Upper lobe of right lung (tissue), 1 donor: ENCODE measurements around the gene MLIP. TPM values are rescaled to one million over a fixed set of nuclear protein-coding genes. Genes with fewer than 3 reads are reported as not detected.

ENCODE experiments used
- ATAC-seq: fragments of 200-7000 bp; cut with Tn5 transposase; one replicate; pipeline ENCODE4 v1.9.1; 2020; ENCODE audit warnings: mild to moderate bottlenecking, moderate library complexity
- DNase-seq: peaks from one replicate; pipeline ENCODE4 v3.0.0-alpha.2; 2020
- H3K27ac ChIP-seq: fragments of 200-600 bp; one replicate; pipeline ENCODE4 v1.8.0; 2022
- H3K27me3 ChIP-seq: fragments of 200-600 bp; one replicate; pipeline ENCODE4 v1.8.0; 2022; ENCODE audit warnings: mild to moderate bottlenecking
- H3K36me3 ChIP-seq: fragments of 200-600 bp; one replicate; pipeline ENCODE4 v1.8.0; 2022
- H3K4me1 ChIP-seq: fragments of 200-600 bp; one replicate; pipeline ENCODE4 v1.8.0; 2022
- H3K4me3 ChIP-seq: fragments of 200-600 bp; one replicate; pipeline ENCODE4 v1.8.0; 2022; ENCODE audit warnings: mild to moderate bottlenecking
- H3K9me3 ChIP-seq: fragments of 200-600 bp; one replicate; pipeline ENCODE4 v1.8.0; 2022
- intact Hi-C: fragments of 100-400 bp; cut with DNase I; formaldehyde crosslinking; loops from one replicate; pipeline ENCODE4 v1.11.0; 2022
- total RNA-seq: library from RNA; stranded (reverse); fragmentation: NEBNext Ultra II Directional; extraction: Animal tissue kit (Norgen Biotek cat#: 25700); gene quantifications from one replicate; pipeline ENCODE4 v1.2.1, GENCODE V29; 2021
- TF ChIP-seq, protein P1 (sequence below): fragments of 200-600 bp; IDR thresholded peaks from one replicate; pipeline ENCODE4 v1.8.0; 2022; ENCODE audit warnings: antibody characterized with exemption
- donor health status: DM: no; HTN: yes; CAD: no; lungs with severe emphysema.

MLIP gene
- total RNA-seq, 1 donor from 2014 or later: 0.20 TPM

DNA sequence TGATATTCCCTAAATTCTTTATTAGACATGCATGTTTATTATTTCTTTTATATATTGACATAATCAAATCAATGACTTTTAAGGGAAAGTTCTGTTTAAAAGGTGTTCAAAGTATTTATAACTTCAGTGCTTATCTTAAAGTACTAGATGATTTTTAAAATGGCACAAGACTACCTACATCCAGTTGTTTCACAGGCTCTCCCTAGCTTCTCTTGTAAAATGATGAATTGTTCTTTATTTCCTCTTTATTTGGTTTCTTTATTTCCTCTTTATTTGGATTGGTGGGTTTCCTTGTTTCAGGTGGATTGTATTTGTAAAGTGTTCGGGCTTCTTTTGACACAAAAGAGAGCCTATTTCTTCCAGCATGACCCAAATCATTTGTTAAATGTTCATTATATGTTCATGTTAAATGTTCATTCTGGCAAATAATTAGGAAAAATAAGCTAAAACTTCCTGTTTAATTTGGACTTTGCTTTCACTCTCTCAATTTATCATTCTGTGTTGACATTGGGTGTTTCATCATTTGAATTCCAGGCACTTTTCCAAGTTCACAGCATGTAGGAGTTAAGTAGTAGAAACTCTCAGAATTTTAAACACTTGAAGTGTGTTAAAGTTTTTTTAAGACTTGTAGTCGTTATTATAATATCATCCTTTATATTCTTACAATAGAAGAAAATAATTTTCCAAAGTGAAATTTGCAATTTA is 24.6 kb downstream of the MLIP start:
- DNase-seq: no peak
- no peaks in the 10 kb centered on the region for H3K36me3 ChIP-seq
- no peaks in the 10 kb centered on the region for H3K27me3 ChIP-seq
- no peak overlapping the region for H3K4me3 ChIP-seq
- TF ChIP-seq, protein P1, sequence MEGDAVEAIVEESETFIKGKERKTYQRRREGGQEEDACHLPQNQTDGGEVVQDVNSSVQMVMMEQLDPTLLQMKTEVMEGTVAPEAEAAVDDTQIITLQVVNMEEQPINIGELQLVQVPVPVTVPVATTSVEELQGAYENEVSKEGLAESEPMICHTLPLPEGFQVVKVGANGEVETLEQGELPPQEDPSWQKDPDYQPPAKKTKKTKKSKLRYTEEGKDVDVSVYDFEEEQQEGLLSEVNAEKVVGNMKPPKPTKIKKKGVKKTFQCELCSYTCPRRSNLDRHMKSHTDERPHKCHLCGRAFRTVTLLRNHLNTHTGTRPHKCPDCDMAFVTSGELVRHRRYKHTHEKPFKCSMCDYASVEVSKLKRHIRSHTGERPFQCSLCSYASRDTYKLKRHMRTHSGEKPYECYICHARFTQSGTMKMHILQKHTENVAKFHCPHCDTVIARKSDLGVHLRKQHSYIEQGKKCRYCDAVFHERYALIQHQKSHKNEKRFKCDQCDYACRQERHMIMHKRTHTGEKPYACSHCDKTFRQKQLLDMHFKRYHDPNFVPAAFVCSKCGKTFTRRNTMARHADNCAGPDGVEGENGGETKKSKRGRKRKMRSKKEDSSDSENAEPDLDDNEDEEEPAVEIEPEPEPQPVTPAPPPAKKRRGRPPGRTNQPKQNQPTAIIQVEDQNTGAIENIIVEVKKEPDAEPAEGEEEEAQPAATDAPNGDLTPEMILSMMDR: no peak
- intact Hi-C loops: no loop called here
- H3K9me3 ChIP-seq: no peaks in the 10 kb centered on the region
- no peak overlapping the region for H3K27ac ChIP-seq
- no peaks in the 10 kb centered on the region for H3K4me1 ChIP-seq
- ATAC-seq: peak; percentile 42

DNA sequence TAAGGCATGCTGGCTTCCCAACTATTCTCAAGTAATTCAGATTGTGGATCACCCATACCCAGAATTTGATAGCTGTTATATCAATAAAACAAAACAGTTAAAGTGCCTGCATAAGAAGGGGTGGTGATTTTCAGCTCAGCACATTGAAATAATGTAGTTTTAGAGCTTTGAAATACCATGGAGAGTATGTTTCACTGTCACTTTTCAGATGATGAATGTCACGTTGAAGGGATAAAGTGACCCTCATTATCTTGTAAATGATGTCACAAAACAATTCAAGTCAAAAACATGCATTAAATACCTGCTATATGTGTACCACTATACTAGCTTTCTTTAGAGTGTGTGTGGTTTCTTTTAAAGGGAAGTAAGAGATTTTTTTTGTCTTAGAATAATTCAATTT is 27.6 kb downstream of the MLIP start:
- ATAC-seq: no peak

DNA sequence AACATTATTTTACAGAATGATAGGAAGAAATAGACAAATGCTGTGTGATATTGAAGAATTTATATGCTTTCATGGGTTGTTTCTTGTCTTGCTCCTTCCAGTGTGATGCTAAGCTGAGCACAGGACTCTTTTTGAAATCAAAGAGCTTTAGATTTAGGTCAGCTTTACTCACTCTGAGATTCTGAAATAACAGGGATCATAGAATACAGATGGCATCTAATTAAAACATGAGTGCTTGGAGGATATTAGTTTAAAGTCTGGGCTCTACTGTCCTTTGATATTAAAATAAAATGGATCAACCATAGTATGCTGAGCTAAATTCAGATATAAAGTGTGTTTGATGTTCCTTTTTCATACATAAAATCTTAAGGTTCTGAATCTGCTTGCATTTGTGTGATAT is 29.6 kb downstream of the MLIP start:
- H3K9me3 ChIP-seq: no peaks in the 10 kb centered on the region

More for the DNA sequence above, 27.6 kb downstream of the MLIP start:
- Histone ChIP-seq H3K9me3 (no peaks in the 10 kb centered on the region), H3K4me3 (no peak overlapping the region), H3K27me3 (no peaks in the 10 kb centered on the region), H3K36me3 (no peaks in the 10 kb centered on the region), H3K27ac (no peak overlapping the region), H3K4me1 (no peaks in the 10 kb centered on the region)
- TF ChIP-seq, protein P1: no peak
- DNase-seq: no peak
- intact Hi-C loops: no loop called here

DNA sequence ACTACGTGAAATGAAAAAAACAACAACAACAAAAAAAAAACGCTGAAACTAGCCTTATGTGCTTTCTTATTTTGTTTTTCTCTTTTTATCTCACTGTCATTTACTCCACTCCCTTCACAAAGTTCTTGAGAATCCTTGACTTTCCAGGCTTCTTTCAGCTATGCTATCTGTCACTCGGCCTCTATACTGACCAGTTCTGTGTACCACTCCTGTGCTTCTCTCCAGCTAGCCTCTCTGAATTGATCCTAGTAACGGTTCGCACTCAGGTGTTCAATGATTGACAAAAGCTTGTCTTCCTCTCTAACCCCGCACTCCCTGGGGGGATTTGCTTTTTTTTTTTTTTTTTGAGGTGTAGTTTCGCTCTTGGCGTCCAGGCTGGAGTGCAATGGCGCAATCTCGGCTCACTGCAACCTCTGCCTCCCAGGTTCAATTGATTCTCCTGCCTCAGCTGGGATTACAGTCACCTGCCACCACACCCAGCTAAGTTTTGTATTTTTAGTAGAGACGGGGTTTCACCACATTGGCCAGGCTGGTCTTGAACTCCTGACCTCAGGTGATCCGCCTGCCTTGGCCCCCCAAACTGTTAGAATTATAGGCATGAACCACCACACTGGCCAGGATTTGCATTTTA is 31.8 kb downstream of the MLIP start:
- no peak for ATAC-seq
- Histone ChIP-seq H3K36me3 (no peaks in the 10 kb centered on the region), H3K27me3 (no peaks in the 10 kb centered on the region), H3K27ac (no peak overlapping the region), H3K4me3 (no peak overlapping the region), H3K9me3 (no peaks in the 10 kb centered on the region), H3K4me1 (no peaks in the 10 kb centered on the region)
- DNase-seq: no peak
- TF ChIP-seq, protein P1: no peak
- intact Hi-C loops: no loop called here

More for the DNA sequence above, 29.6 kb downstream of the MLIP start:
- no peaks in the 10 kb centered on the region for H3K4me1 ChIP-seq
- TF ChIP-seq, protein P1: no peak
- no peak overlapping the region for H3K27ac ChIP-seq
- intact Hi-C loops: no loop called here
- H3K36me3 ChIP-seq: no peaks in the 10 kb centered on the region
- no peak overlapping the region for H3K4me3 ChIP-seq
- DNase-seq (no peak), ATAC-seq (no peak)
- no peaks in the 10 kb centered on the region for H3K27me3 ChIP-seq

- DNase-seq (no peak), ATAC-seq (no peak)
- Histone ChIP-seq H3K9me3 (no peaks in the 10 kb centered on the region), H3K36me3 (no peaks in the 10 kb centered on the region), H3K27me3 (no peaks in the 10 kb centered on the region), H3K4me3 (no peak overlapping the region), H3K4me1 (no peaks in the 10 kb centered on the region), H3K27ac (no peak overlapping the region)
- intact Hi-C loops: no loop called here
- TF ChIP-seq, protein P1: no peak
Observed at GRCh38 chr6:54151861-54152260, 40.6 kb downstream of the MLIP start.
